Measurements from ENCODE around the gene CDC42. TPM values are rescaled to one million over a fixed set of nuclear protein-coding genes. Genes with fewer than 3 reads are reported as not detected.
A peak's percentile ranks its signal among the peaks of the same experiment; 100 is the strongest.
"Not testable (repeated sequence)": the region's sequence is repeated elsewhere in the genome, so short reads cannot be mapped to it uniquely, and the experiment has no call there.

Gene CDC42
- total and polyA plus RNA-seq, 3 experiments from 2014 or later, result 294 to 347 (median 317) TPM

GRCh38 chr1:22030057-22030456 lies 22.5 kb upstream of the CDC42 start:
- no peaks in the 10 kb centered on the region for H3K9me3 Mint-ChIP-seq
- Histone ChIP-seq H3K27me3 (ENCODE audit: insufficient read depth, low read length, poor library complexity, severe bottlenecking) (no peaks in the 10 kb centered on the region), H3K9me3 (ENCODE audit: low read length) (no peaks in the 10 kb centered on the region), H3K4me3 (ENCODE audit: low read length) (no peak overlapping the region), H3K27ac (ENCODE audit: low read depth, low read length) (no peak overlapping the region), H3K36me3 (ENCODE audit: insufficient read depth, low read length) (no peaks in the 10 kb centered on the region), H3K4me1 (ENCODE audit: insufficient read depth, low read length) (peaks cover 30% of the 10 kb centered on the region)
- no peak overlapping the region for H3K4me3 Mint-ChIP-seq
- no peak for DNase-seq
- H3K27me3 Mint-ChIP-seq, result no peaks in the 10 kb centered on the region
- peaks cover 0 to 21% (median 2%) of the 10 kb centered on the region in 3 donors for H3K36me3 Mint-ChIP-seq
- ChIA-PET CTCF (interaction anchor here (1.4 to 4.2 kb wide), 3 partner anchors 9 to 69 kb away, joined by 3 to 17 read pairs (median 4); no protein-coding TSS in a partner anchor), POLR2A (interaction anchor here (0.6 to 1.4 kb wide), 3 partner anchors 10 to 386 kb away, joined by 3 to 8 read pairs (median 4); no protein-coding TSS in a partner anchor)
- peak overlapping the region in 2 of 8 donors; percentile 10 to 51 for H3K27ac Mint-ChIP-seq
- H3K4me1 Mint-ChIP-seq, result peaks cover 22 to 41% (median 39%) of the 10 kb centered on the region in 3 donors

DNA sequence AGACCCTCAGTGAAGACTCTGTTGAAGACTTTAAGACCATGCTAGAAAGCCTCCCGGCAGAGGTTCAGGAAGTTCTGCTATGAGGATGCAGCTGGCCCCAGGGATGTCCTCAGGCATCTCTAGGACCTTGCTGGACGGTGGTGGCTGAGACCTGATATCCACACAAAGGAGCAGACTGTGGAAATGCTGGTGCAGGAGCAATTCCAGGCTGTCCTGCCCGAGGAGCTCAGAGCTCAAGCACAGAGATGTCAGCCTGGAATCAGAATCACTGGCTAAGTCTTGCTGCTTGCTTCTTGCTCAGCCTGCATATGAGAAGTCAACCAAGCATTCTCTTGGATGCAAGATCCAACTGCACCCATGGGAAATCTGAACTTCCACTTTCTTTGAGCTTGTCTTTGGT lies 22.0 kb upstream of the CDC42 start:
- Mint-ChIP-seq H3K27ac (peak overlapping the region in 2 of 8 donors; percentile 10 to 51), H3K36me3 (peaks cover 0 to 18% (median 2%) of the 10 kb centered on the region in 3 donors), H3K4me3 (peak overlapping the region in 1 of 7 donors; percentile 10), H3K4me1 (peaks cover 22 to 41% (median 38%) of the 10 kb centered on the region in 3 donors), H3K9me3 (no peaks in the 10 kb centered on the region), H3K27me3 (no peaks in the 10 kb centered on the region)
- ChIA-PET POLR2A (interaction anchor here (0.6 to 1.4 kb wide), 4 partner anchors 10 to 386 kb away, joined by 3 to 8 read pairs (median 5); partner anchors contain the start of gene CDC42), CTCF (interaction anchor here (1.1 to 4.2 kb wide), 3 partner anchors 9 to 69 kb away, joined by 4 to 17 read pairs (median 4); no protein-coding TSS in a partner anchor)
- H3K27ac ChIP-seq (ENCODE audit: low read depth, low read length), result no peak overlapping the region
- H3K27me3 ChIP-seq (ENCODE audit: insufficient read depth, low read length, poor library complexity, severe bottlenecking), result no peaks in the 10 kb centered on the region
- peaks cover 30% of the 10 kb centered on the region for H3K4me1 ChIP-seq (ENCODE audit: insufficient read depth, low read length)
- H3K4me3 ChIP-seq (ENCODE audit: low read length), result no peak overlapping the region
- no peaks in the 10 kb centered on the region for H3K9me3 ChIP-seq (ENCODE audit: low read length)
- no peak for DNase-seq
- H3K36me3 ChIP-seq (ENCODE audit: insufficient read depth, low read length), result no peaks in the 10 kb centered on the region

- DNase-seq, result peak in 1 of 5 donors; percentile 55
- Histone ChIP-seq H3K4me1 (ENCODE audit: insufficient read depth, low read length) (peaks cover 25% of the 10 kb centered on the region), H3K4me3 (ENCODE audit: low read length) (no peak overlapping the region), H3K9me3 (ENCODE audit: low read length) (no peaks in the 10 kb centered on the region), H3K27ac (ENCODE audit: low read depth, low read length) (no peak overlapping the region), H3K27me3 (ENCODE audit: insufficient read depth, low read length, poor library complexity, severe bottlenecking) (no peaks in the 10 kb centered on the region), H3K36me3 (ENCODE audit: insufficient read depth, low read length) (no peaks in the 10 kb centered on the region)
- Mint-ChIP-seq H3K36me3 (peaks cover 0 to 13% (median 2%) of the 10 kb centered on the region in 3 donors), H3K9me3 (no peaks in the 10 kb centered on the region), H3K27me3 (no peaks in the 10 kb centered on the region), H3K4me1 (peaks cover 16 to 33% (median 30%) of the 10 kb centered on the region in 3 donors), H3K27ac (peak overlapping the region in 6 of 8 donors; percentile 5 to 86 (median 34)), H3K4me3 (peak overlapping the region in 3 of 7 donors; percentile 33 to 68 (median 41))
- ChIA-PET CTCF (interaction anchor here (1.1 kb wide), 2 partner anchors 9 to 22 kb away, joined by 3 to 4 read pairs; partner anchors contain the start of gene CDC42), POLR2A (interaction anchor here (1.4 kb wide), 2 partner anchors 9 to 21 kb away, joined by 4 to 6 read pairs; partner anchors contain the start of gene CDC42)
Measured at GRCh38 chr1:22031214-22031962, 21.1 kb upstream of the CDC42 start.

GRCh38 chr1:22034834-22035233 lies 17.7 kb upstream of the CDC42 start:
- H3K27me3 ChIP-seq (ENCODE audit: insufficient read depth, low read length, poor library complexity, severe bottlenecking); H3K4me3 Mint-ChIP-seq; POLR2A ChIA-PET; H3K27ac ChIP-seq (ENCODE audit: low read depth, low read length); H3K27ac Mint-ChIP-seq; H3K36me3 ChIP-seq (ENCODE audit: insufficient read depth, low read length); H3K9me3 Mint-ChIP-seq; H3K4me3 ChIP-seq (ENCODE audit: low read length); H3K27me3 Mint-ChIP-seq; H3K9me3 ChIP-seq (ENCODE audit: low read length); DNase-seq: not testable (repeated sequence)
- CTCF ChIA-PET, result interaction anchor here (1.1 to 3.7 kb wide), 2 partner anchors 10 to 12 kb away, joined by 4 to 9 read pairs; no protein-coding TSS in a partner anchor
- Mint-ChIP-seq H3K36me3 (peaks cover 0 to 10% (median 1%) of the 10 kb centered on the region in 3 donors), H3K4me1 (peaks cover 24 to 37% (median 36%) of the 10 kb centered on the region in 3 donors)
- peaks cover 45% of the 10 kb centered on the region for H3K4me1 ChIP-seq (ENCODE audit: insufficient read depth, low read length)

- Mint-ChIP-seq H3K27me3 (no peaks in the 10 kb centered on the region), H3K36me3 (peaks cover 0 to 1% (median 0%) of the 10 kb centered on the region in 3 donors), H3K4me1 (peaks cover 32 to 40% (median 39%) of the 10 kb centered on the region in 3 donors), H3K4me3 (peak overlapping the region in 3 of 7 donors; percentile 4 to 48 (median 37)), H3K27ac (peak overlapping the region; percentile 21 to 99 (median 86)), H3K9me3 (no peaks in the 10 kb centered on the region)
- Histone ChIP-seq H3K4me3 (ENCODE audit: low read length) (no peak overlapping the region), H3K27me3 (ENCODE audit: insufficient read depth, low read length, poor library complexity, severe bottlenecking) (no peaks in the 10 kb centered on the region), H3K36me3 (ENCODE audit: insufficient read depth, low read length) (no peaks in the 10 kb centered on the region), H3K4me1 (ENCODE audit: insufficient read depth, low read length) (peaks cover 57% of the 10 kb centered on the region), H3K27ac (ENCODE audit: low read depth, low read length) (no peak overlapping the region), H3K9me3 (ENCODE audit: low read length) (no peaks in the 10 kb centered on the region)
- CTCF ChIA-PET, result interaction anchor here (1.7 to 5.4 kb wide), 3 partner anchors 10 to 15 kb away, joined by 8 to 58 read pairs (median 12); partner anchors contain the start of gene CDC42
- DNase-seq, result no peak
- POLR2A ChIA-PET, result interaction anchor here (1.2 to 5.1 kb wide), 4 partner anchors 11 to 35 kb away, joined by 3 to 90 read pairs (median 38); partner anchors contain the start of gene CDC42
Measured at GRCh38 chr1:22037520-22037919, 15.0 kb upstream of the CDC42 start.

- peaks cover 0 to 1% (median 0%) of the 10 kb centered on the region in 3 donors for H3K36me3 Mint-ChIP-seq
- H3K4me3 ChIP-seq (ENCODE audit: low read length), result no peak overlapping the region
- DNase-seq, result no peak
- ChIA-PET CTCF (interaction anchor here (1.7 to 5.4 kb wide), 4 partner anchors 10 to 15 kb away, joined by 8 to 58 read pairs (median 27); partner anchors contain the start of gene CDC42), POLR2A (interaction anchor here (1.2 to 5.1 kb wide), 4 partner anchors 11 to 34 kb away, joined by 3 to 90 read pairs (median 38); partner anchors contain the start of gene CDC42)
- no peaks in the 10 kb centered on the region for H3K9me3 ChIP-seq (ENCODE audit: low read length)
- no peaks in the 10 kb centered on the region for H3K27me3 Mint-ChIP-seq
- H3K4me1 ChIP-seq (ENCODE audit: insufficient read depth, low read length), result peaks cover 58% of the 10 kb centered on the region
- peak overlapping the region in 7 of 8 donors; percentile 52 to 99 (median 96) for H3K27ac Mint-ChIP-seq
- H3K36me3 ChIP-seq (ENCODE audit: insufficient read depth, low read length), result no peaks in the 10 kb centered on the region
- no peaks in the 10 kb centered on the region for H3K27me3 ChIP-seq (ENCODE audit: insufficient read depth, low read length, poor library complexity, severe bottlenecking)
- no peaks in the 10 kb centered on the region for H3K9me3 Mint-ChIP-seq
- peaks cover 37 to 45% (median 44%) of the 10 kb centered on the region in 3 donors for H3K4me1 Mint-ChIP-seq
- H3K4me3 Mint-ChIP-seq, result peak overlapping the region; percentile 4 to 65 (median 37)
- H3K27ac ChIP-seq (ENCODE audit: low read depth, low read length), result no peak overlapping the region
Measured at GRCh38 chr1:22038036-22038435, 14.5 kb upstream of the CDC42 start.

GRCh38 chr1:22039594-22040285 lies 12.8 kb upstream of the CDC42 start:
- Histone ChIP-seq H3K4me3 (ENCODE audit: low read length) (peak overlapping the region; percentile 30), H3K36me3 (ENCODE audit: insufficient read depth, low read length) (no peaks in the 10 kb centered on the region), H3K27ac (ENCODE audit: low read depth, low read length) (peak overlapping the region; percentile 84), H3K27me3 (ENCODE audit: insufficient read depth, low read length, poor library complexity, severe bottlenecking) (no peaks in the 10 kb centered on the region), H3K9me3 (ENCODE audit: low read length) (no peaks in the 10 kb centered on the region), H3K4me1 (ENCODE audit: insufficient read depth, low read length) (peaks cover 67% of the 10 kb centered on the region)
- Mint-ChIP-seq H3K4me3 (peak overlapping the region; percentile 63 to 85 (median 81)), H3K36me3 (peaks cover 0 to 1% (median 0%) of the 10 kb centered on the region in 3 donors), H3K27me3 (no peaks in the 10 kb centered on the region), H3K4me1 (peaks cover 43 to 57% (median 54%) of the 10 kb centered on the region in 3 donors), H3K9me3 (no peaks in the 10 kb centered on the region), H3K27ac (peak overlapping the region; percentile 97 to 99 (median 99))
- ChIA-PET POLR2A (interaction anchor here (0.7 to 5.1 kb wide), 7 partner anchors 9 to 66 kb away, joined by 4 to 90 read pairs (median 5); partner anchors contain the start of gene CDC42), CTCF (interaction anchor here (0.7 to 5.4 kb wide), 8 partner anchors 9 to 258 kb away, joined by 3 to 58 read pairs (median 4); partner anchors contain the start of gene CDC42)
- peak; percentile 81 to 97 (median 96) for DNase-seq
